ENCODE measurements around the gene C6orf132. TPM values are rescaled to one million over a fixed set of nuclear protein-coding genes. Genes with fewer than 3 reads are reported as not detected.

Gene C6orf132
- 1.2 to 1.8 TPM (median 1.6 TPM) in 5 replicates for total RNA-seq (2022; extraction: Qiagen RNA extraction)

DNA sequence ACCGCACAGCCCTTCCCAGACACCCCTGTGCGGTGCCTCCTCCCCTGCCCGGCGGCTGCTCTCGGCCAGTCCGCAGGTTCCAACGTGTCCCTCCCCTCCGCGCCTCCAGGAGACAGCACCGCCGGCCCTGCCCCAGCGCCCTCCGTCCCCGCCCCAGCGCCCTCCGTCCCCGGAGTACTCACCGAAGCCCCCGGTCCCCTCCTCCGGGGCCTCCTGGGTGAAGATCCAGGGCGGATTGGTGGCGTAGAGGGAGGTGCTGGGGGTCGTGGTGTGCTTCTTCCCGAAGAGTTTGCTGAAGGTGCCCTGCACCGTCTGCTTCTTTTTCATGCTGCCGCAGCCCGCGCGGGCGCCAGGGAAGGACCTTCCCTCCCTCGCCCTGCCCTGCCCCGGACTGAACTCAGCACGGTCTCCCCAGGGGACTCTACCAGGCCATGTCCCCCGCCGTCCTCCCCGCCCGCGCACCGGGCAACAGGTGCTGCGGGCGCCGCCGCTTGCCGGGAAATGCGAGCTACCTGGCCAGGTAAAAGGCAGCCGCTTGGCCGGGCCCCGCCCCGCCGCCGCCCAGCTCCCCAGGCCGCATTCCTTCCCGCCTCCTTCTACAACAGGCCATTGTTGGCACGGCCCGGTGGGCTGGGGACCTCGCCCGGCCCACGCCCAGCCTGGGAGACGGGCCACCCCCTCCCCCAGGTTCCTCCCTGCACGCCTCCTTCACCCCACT is at the start of gene C6orf132:
Gene C6orf132, minus strand, starts transcription at position 503 of the 718 bp plus-strand sequence. Its CDS starts 176 bp downstream, at position 327.

DNA sequence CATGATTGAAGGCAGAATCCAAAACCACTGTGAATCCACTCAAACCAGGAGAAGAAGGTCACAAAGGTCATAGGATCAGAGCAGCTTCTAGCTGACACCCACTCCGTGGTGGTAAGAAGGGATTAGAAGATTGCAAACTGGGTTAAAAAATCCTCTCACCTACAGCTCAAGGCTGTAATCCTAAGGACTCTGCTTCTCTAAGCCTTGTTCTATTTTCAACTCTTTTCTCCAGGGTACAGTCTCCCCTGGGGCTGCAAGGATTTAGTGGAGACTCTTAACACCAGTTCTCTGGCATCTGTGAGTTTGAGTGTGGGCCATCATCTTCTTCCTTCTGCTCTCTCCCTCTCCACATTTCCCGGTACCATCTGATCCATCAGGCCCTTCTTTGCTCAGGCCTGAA is 30.7 kb upstream of the C6orf132 start, which contains the start of gene GUCA1A:
Gene GUCA1A, plus strand, starts transcription at position 264 of the 400 bp plus-strand sequence. CDS start 250 bp downstream, outside the sequence.

Other genes starting within 250 kb of the C6orf132 start
- gene USP49, start 247.2 kb downstream of the C6orf132 start, total RNA-seq (2022; extraction: Qiagen RNA extraction) = 0.96 to 1.5 TPM (median 1.4 TPM) in 5 replicates
- gene MED20, start 221.5 kb downstream of the C6orf132 start, total RNA-seq (2022; extraction: Qiagen RNA extraction) = 13.4 to 16.6 TPM (median 14.7 TPM) in 5 replicates
- 36.4 to 49.1 TPM (median 42.2 TPM) in 5 replicates for gene BYSL, start 221.1 kb downstream of the C6orf132 start, total RNA-seq (2022; extraction: Qiagen RNA extraction)
- 122 to 200 TPM (median 189 TPM) in 5 replicates for gene CCND3, start 200.8 kb downstream of the C6orf132 start, total RNA-seq (2022; extraction: Qiagen RNA extraction)
- 11.5 to 15.0 TPM (median 13.3 TPM) in 5 replicates for gene TAF8, start 92.1 kb downstream of the C6orf132 start, total RNA-seq (2022; extraction: Qiagen RNA extraction)
- not detected in 5 replicates for gene GUCA1A, start 30.7 kb upstream of the C6orf132 start, total RNA-seq (2022; extraction: Qiagen RNA extraction)
- 0.26 to 0.53 TPM (median 0.38 TPM) in 5 replicates for gene GUCA1B, start 52.3 kb upstream of the C6orf132 start, total RNA-seq (2022; extraction: Qiagen RNA extraction)
- gene MRPS10, start 75.2 kb upstream of the C6orf132 start, total RNA-seq (2022; extraction: Qiagen RNA extraction) = 34.7 to 42.0 TPM (median 37.4 TPM) in 5 replicates